Skeletal muscle satellite cell (primary cell): ENCODE measurements around the gene CLIC1. TPM values are rescaled to one million over a fixed set of nuclear protein-coding genes. Genes with fewer than 3 reads are reported as not detected.

Experiments
- H3K27me3 ChIP-seq: 2 replicates; pipeline ENCODE4 v1.7.0; 2013; ENCODE audit warnings: low read length; ENCODE audit not compliant: control insufficient read depth, insufficient read depth
- H3K36me3 ChIP-seq: 2 replicates; pipeline ENCODE4 v1.7.0; 2013; ENCODE audit warnings: mild to moderate bottlenecking, control low read depth, low read length; ENCODE audit not compliant: insufficient read depth
- H3K4me1 ChIP-seq: 2 replicates; pipeline ENCODE4 v1.7.0; 2013; ENCODE audit warnings: low read length; ENCODE audit not compliant: control insufficient read depth, insufficient read depth
- H3K4me2 ChIP-seq: 2 replicates; pipeline ENCODE4 v1.7.0; 2013; ENCODE audit warnings: mild to moderate bottlenecking, low read length
- H3K4me3 ChIP-seq: 2 replicates; pipeline ENCODE4 v1.7.0; 2013; ENCODE audit warnings: low read length
- H3K9ac ChIP-seq: 2 replicates; pipeline ENCODE4 v1.7.0; 2013; ENCODE audit warnings: mild to moderate bottlenecking, low read depth, low read length, moderate library complexity
- H3K9me3 ChIP-seq: replicated peaks from 2 replicates; pipeline ENCODE4 v1.7.0; 2013; ENCODE audit warnings: mild to moderate bottlenecking, control low read depth, low read length
- total RNA-seq: library from RNA; depleted of rRNA; stranded (reverse); fragments of >200 nt; gene quantifications from 2 replicates; pipeline ENCODE4 v1.2.3, GENCODE V29; 2012; rRNA removed

Gene CLIC1
- 1,096 and 1,297 TPM in 2 replicates for total RNA-seq

GRCh38 chr6:31736021-31736767, at the start of gene CLIC1:
Gene CLIC1 (minus strand): TSS chr6:31736530. CDS start chr6:31736300, 230 bp downstream.
- Histone ChIP-seq H3K4me3 (peak within 1 kb of the TSS; percentile 86), H3K9me3 (no peaks in the 10 kb centered on the region), H3K36me3 (peaks cover 30% of the 10 kb centered on the region), H3K4me1 (peaks cover 42% of the 10 kb centered on the region), H3K4me2 (peak within 1 kb of the TSS; percentile 92), H3K9ac (peak within 1 kb of the TSS; percentile 96), H3K27me3 (no peaks in the 10 kb centered on the region)

GRCh38 chr6:31785475-31785874, 49.1 kb upstream of the CLIC1 start:
- no peak overlapping the region for H3K4me3 ChIP-seq
- no peaks in the 10 kb centered on the region for H3K4me1 ChIP-seq
- no peaks in the 10 kb centered on the region for H3K27me3 ChIP-seq
- H3K9me3 ChIP-seq: no peaks in the 10 kb centered on the region
- no peak overlapping the region for H3K9ac ChIP-seq
- no peak overlapping the region for H3K4me2 ChIP-seq
- H3K36me3 ChIP-seq: peaks cover 54% of the 10 kb centered on the region

GRCh38 chr6:31784098-31784925, 48.0 kb upstream of the CLIC1 start:
- Histone ChIP-seq H3K4me3 (no peak overlapping the region), H3K4me1 (no peaks in the 10 kb centered on the region), H3K27me3 (no peaks in the 10 kb centered on the region), H3K9ac (no peak overlapping the region), H3K4me2 (no peak overlapping the region), H3K36me3 (peaks cover 62% of the 10 kb centered on the region), H3K9me3 (no peaks in the 10 kb centered on the region)

GRCh38 chr6:31782126-31782855, 46.0 kb upstream of the CLIC1 start:
- no peaks in the 10 kb centered on the region for H3K9me3 ChIP-seq
- no peak overlapping the region for H3K4me3 ChIP-seq
- H3K4me1 ChIP-seq: peaks cover 6% of the 10 kb centered on the region
- H3K9ac ChIP-seq: no peak overlapping the region
- H3K36me3 ChIP-seq: peaks cover 76% of the 10 kb centered on the region
- H3K4me2 ChIP-seq: no peak overlapping the region
- no peaks in the 10 kb centered on the region for H3K27me3 ChIP-seq

- H3K36me3 ChIP-seq: peaks cover 76% of the 10 kb centered on the region
- no peaks in the 10 kb centered on the region for H3K9me3 ChIP-seq
- no peak overlapping the region for H3K9ac ChIP-seq
- H3K27me3 ChIP-seq: no peaks in the 10 kb centered on the region
- H3K4me1 ChIP-seq: peaks cover 14% of the 10 kb centered on the region
- H3K4me3 ChIP-seq: no peak overlapping the region
- no peak overlapping the region for H3K4me2 ChIP-seq
Measured at GRCh38 chr6:31781244-31782125, 45.2 kb upstream of the CLIC1 start.

GRCh38 chr6:31780507-31781243, 44.3 kb upstream of the CLIC1 start:
- no peaks in the 10 kb centered on the region for H3K9me3 ChIP-seq
- H3K4me3 ChIP-seq: no peak overlapping the region
- no peaks in the 10 kb centered on the region for H3K27me3 ChIP-seq
- H3K9ac ChIP-seq: no peak overlapping the region
- H3K4me2 ChIP-seq: no peak overlapping the region
- H3K4me1 ChIP-seq: peaks cover 15% of the 10 kb centered on the region
- H3K36me3 ChIP-seq: peaks cover 72% of the 10 kb centered on the region

GRCh38 chr6:31779908-31780307, 43.6 kb upstream of the CLIC1 start:
- Histone ChIP-seq H3K9me3 (no peaks in the 10 kb centered on the region), H3K36me3 (peaks cover 65% of the 10 kb centered on the region), H3K27me3 (no peaks in the 10 kb centered on the region), H3K4me1 (peaks cover 15% of the 10 kb centered on the region), H3K9ac (no peak overlapping the region), H3K4me3 (no peak overlapping the region), H3K4me2 (no peak overlapping the region)

GRCh38 chr6:31778999-31779885, 42.9 kb upstream of the CLIC1 start:
- Histone ChIP-seq H3K9ac (no peak overlapping the region), H3K9me3 (no peaks in the 10 kb centered on the region), H3K27me3 (no peaks in the 10 kb centered on the region), H3K4me3 (no peak overlapping the region), H3K4me2 (no peak overlapping the region), H3K36me3 (peaks cover 58% of the 10 kb centered on the region), H3K4me1 (peaks cover 15% of the 10 kb centered on the region)

- Histone ChIP-seq H3K27me3 (no peaks in the 10 kb centered on the region), H3K36me3 (peaks cover 52% of the 10 kb centered on the region), H3K4me3 (no peak overlapping the region), H3K4me2 (no peak overlapping the region), H3K9me3 (no peaks in the 10 kb centered on the region), H3K9ac (no peak overlapping the region), H3K4me1 (peaks cover 15% of the 10 kb centered on the region)
Measured at GRCh38 chr6:31778193-31778592, 41.9 kb upstream of the CLIC1 start.
